Suprapubic skin (tissue), 4 donors: ENCODE results near the gene PPFIA3. TPM values are rescaled to one million over a fixed set of nuclear protein-coding genes. Genes with fewer than 3 reads are reported as not detected.
"Not testable (repeated sequence)": the region's sequence is repeated elsewhere in the genome, so short reads cannot be mapped to it uniquely, and the experiment has no call there.

Experiments used
- DNase-seq, 2 donors: peaks; one replicate each; pipeline ENCODE4 v3.0.0-alpha.2; 2019; ENCODE audit warnings: low spot score in 2 of 2
- H3K27ac ChIP-seq: fragments of 200-600 bp; sonication (generic); one replicate; pipeline ENCODE4 v1.5.1; 2019
- H3K27me3 ChIP-seq: fragments of 200-600 bp; sonication (generic); one replicate; pipeline ENCODE4 v1.5.1; 2019
- H3K36me3 ChIP-seq: fragments of 200-600 bp; sonication (generic); one replicate; pipeline ENCODE4 v1.5.1; 2019
- H3K4me1 ChIP-seq: fragments of 200-600 bp; sonication (generic); one replicate; pipeline ENCODE4 v1.5.1; 2019
- H3K4me3 ChIP-seq: fragments of 200-600 bp; sonication (generic); one replicate; pipeline ENCODE4 v1.5.1; 2019; ENCODE audit warnings: mild to moderate bottlenecking
- H3K9me3 ChIP-seq: fragments of 200-600 bp; sonication (generic); one replicate; pipeline ENCODE4 v1.5.1; 2019
- EP300 ChIP-seq: sonication (generic); formaldehyde crosslinking; IDR thresholded peaks from one replicate; pipeline ENCODE4 v1.6.1; 2017; ENCODE audit warnings: antibody characterized with exemption
- POLR2A ChIP-seq, 2 donors: fragments of 450-650 bp; IDR thresholded peaks; one replicate each; pipeline ENCODE4 v1.6.1; 2017; ENCODE audit warnings: antibody characterized with exemption in 2 of 2, mild to moderate bottlenecking in 2 of 2, moderate library complexity in 2 of 2
- POLR2AphosphoS5 ChIP-seq, 3 donors: sonication (generic); formaldehyde crosslinking; IDR thresholded peaks; one replicate each; pipeline ENCODE4 v1.6.1; 2017; ENCODE audit warnings: antibody characterized with exemption in 3 of 3
- WGBS: methylation state at CpG from one replicate; pipeline ENCODE4 v1.1.5; 2018; 5-methylcytosine and 5-hydroxymethylcytosine counted together
- total RNA-seq, 4 donors: library from RNA; depleted of rRNA; stranded (reverse); fragments of >200 nt; gene quantifications; one replicate each; pipeline ENCODE4 v1.1.0, GENCODE V29; 2016
- TF ChIP-seq, protein P1 (sequence below), 2 donors: fragments of 200-600 bp in 1 of 2; fragments of 450-650 bp in 1 of 2; sonication (generic) in 1 of 2; IDR thresholded peaks; one replicate each; pipeline ENCODE4 v1.5.1; 2016 to 2019; ENCODE audit warnings: antibody characterized with exemption in 2 of 2, mild to moderate bottlenecking in 1 of 2, moderate library complexity in 1 of 2

The PPFIA3 gene
- total RNA-seq, 4 donors from 2014 or later = 42.7 to 50.1 (median 46.6) TPM

DNA sequence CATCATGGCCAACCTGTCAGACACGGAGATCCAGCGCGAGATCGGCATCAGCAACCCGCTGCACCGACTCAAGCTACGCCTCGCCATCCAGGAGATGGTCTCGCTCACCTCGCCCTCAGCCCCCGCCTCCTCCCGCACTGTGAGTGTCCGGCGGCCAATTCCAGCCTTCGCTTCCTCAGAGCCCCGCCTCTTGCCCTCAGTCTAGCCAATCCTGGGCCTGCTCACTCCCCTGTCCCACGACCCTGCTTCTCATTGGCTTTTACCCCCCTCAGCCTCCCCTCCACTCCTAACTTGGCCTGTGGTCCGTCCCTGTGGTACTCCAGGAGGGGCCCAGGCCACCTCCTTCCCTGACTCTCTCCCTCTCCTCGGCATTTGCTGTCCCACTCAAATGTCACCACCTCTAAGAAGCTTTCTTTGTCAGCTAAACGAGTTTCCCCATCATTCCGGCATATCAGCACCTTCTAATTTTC is 23.6 kb downstream of the PPFIA3 start:
- Histone ChIP-seq H3K4me3 (peak overlapping the region; percentile 46), H3K36me3 (no peaks in the 10 kb centered on the region), H3K4me1 (peaks cover 25% of the 10 kb centered on the region), H3K9me3 (no peaks in the 10 kb centered on the region), H3K27me3 (no peaks in the 10 kb centered on the region), H3K27ac (no peak overlapping the region)
- TF ChIP-seq, protein P1, sequence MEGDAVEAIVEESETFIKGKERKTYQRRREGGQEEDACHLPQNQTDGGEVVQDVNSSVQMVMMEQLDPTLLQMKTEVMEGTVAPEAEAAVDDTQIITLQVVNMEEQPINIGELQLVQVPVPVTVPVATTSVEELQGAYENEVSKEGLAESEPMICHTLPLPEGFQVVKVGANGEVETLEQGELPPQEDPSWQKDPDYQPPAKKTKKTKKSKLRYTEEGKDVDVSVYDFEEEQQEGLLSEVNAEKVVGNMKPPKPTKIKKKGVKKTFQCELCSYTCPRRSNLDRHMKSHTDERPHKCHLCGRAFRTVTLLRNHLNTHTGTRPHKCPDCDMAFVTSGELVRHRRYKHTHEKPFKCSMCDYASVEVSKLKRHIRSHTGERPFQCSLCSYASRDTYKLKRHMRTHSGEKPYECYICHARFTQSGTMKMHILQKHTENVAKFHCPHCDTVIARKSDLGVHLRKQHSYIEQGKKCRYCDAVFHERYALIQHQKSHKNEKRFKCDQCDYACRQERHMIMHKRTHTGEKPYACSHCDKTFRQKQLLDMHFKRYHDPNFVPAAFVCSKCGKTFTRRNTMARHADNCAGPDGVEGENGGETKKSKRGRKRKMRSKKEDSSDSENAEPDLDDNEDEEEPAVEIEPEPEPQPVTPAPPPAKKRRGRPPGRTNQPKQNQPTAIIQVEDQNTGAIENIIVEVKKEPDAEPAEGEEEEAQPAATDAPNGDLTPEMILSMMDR (IDR thresholded peaks at IDR 0.05) = no peak
- TF ChIP-seq EP300 = no peak
- no peak for TF ChIP-seq POLR2A (IDR thresholded peaks at IDR 0.05)
- TF ChIP-seq POLR2AphosphoS5 (IDR thresholded peaks at IDR 0.05) = no peak
- WGBS = 14% methylated on average over 21 of the region's 21 CpGs
- DNase-seq = peak in 1 of 2 donors; percentile 82

DNA sequence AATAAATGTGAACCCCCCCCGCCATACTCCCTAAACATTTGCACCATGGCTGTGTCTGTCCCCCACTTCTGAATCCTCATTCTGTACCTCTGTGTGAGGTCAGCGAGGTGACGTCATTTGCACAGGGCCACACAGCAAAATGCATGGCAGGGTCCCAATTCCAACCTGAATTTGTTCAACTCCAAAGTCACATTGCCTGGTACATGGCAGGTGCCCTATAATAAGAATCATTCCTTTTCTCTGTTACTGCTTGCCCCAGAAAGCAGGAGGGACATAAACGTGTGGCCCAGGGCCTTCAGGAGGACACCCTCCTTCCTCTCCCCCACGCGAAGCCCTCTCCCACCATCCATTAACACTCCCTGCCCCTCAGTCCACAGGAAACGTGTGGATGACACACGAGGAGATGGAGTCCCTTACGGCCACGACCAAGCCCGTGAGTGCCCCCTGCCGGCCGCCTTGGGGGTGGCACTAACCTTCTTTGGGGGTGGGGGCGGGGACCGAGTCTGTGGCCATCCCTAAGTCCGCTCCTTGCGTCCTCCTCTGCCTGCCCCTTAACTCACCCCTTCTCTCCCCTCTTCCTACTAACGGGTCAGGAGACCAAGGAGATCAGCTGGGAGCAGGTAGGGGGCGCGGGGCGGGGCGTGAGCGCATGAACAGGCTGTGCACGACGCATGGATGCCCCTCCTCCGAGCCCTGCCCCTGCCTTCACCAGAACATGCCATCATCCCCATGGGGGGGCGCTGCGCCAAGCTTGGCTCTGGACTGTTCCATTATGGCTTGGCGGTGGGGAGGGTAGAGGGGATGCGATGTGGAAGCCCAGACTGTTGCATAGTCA is 26.4 kb downstream of the PPFIA3 start:
- peak in 1 of 2 donors; percentile 85 for DNase-seq
- TF ChIP-seq EP300 = no peak
- TF ChIP-seq, protein P1 (IDR thresholded peaks at IDR 0.05) = peak; percentile 65 to 91
- no peak for TF ChIP-seq POLR2A (IDR thresholded peaks at IDR 0.05)
- no peak for TF ChIP-seq POLR2AphosphoS5 (IDR thresholded peaks at IDR 0.05)
- Histone ChIP-seq H3K36me3 (no peaks in the 10 kb centered on the region), H3K27ac (no peak overlapping the region), H3K4me3 (no peak overlapping the region), H3K27me3 (no peaks in the 10 kb centered on the region), H3K9me3 (no peaks in the 10 kb centered on the region), H3K4me1 (peaks cover 47% of the 10 kb centered on the region)
- WGBS = 9% methylated on average over 26 of the region's 30 CpGs

DNA sequence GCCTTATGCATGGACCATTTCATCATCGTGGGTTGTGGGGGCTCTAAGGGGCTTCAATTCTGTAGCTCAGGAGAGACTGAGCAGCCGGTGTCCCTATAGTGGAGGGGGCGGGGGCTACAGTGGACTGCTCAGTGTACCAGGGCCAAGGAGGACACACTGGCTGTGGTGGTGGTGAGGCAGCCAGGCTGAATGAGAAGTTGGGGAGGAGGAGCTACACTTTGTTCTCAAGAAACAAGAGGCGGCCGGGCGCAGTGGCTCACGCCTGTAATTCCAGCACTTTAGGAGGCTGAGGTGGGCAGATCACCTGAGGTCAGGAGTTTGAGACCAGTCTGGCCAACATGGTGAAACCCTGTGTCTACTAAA is 27.0 kb downstream of the PPFIA3 start:
- WGBS = 50% methylated on average over 6 of the region's 7 CpGs
- not testable (repeated sequence) for DNase-seq

DNA sequence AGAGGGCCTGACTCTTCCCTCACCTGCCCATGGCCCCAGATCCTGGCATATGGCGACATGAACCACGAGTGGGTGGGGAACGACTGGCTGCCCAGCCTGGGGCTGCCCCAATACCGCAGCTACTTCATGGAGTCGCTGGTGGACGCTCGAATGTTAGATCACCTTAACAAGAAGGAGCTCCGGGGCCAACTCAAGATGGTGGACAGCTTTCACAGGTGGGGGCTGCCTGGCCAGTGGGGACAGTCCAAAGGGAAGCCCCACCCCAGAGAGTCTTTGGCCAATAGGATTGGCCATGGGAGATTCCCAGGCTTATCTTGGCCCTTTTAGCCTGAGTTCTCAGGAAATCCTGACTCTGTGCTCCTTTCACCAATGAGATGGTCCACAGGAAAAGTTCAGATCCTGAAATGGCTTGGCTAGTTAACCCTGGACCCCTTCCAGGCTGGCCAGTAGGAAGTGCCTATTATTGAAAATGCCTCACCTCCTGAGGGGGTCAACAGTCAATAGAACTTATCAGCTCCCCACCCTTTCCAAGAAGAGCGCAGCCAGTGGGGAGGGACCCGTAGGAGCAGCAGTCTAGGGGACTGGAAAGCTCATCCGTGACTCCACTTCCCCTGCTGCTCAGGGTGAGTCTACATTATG is 28.8 kb downstream of the PPFIA3 start:
- H3K4me3 ChIP-seq = peak overlapping the region; percentile 69
- peaks cover 52% of the 10 kb centered on the region for H3K4me1 ChIP-seq
- no peaks in the 10 kb centered on the region for H3K36me3 ChIP-seq
- no peaks in the 10 kb centered on the region for H3K27me3 ChIP-seq
- H3K9me3 ChIP-seq = no peaks in the 10 kb centered on the region
- DNase-seq = no peak
- no peak overlapping the region for H3K27ac ChIP-seq
- 69% methylated on average over 10 of the region's 11 CpGs for WGBS
- TF ChIP-seq, protein P1 (IDR thresholded peaks at IDR 0.05) = no peak
- TF ChIP-seq POLR2A (IDR thresholded peaks at IDR 0.05) = no peak
- TF ChIP-seq EP300 = no peak
- no peak for TF ChIP-seq POLR2AphosphoS5 (IDR thresholded peaks at IDR 0.05)

More for the DNA sequence above, 27.0 kb downstream of the PPFIA3 start:
- not testable (repeated sequence) for H3K9me3 ChIP-seq, H3K4me3 ChIP-seq, H3K36me3 ChIP-seq, H3K27me3 ChIP-seq, H3K27ac ChIP-seq
- H3K4me1 ChIP-seq = peaks cover 53% of the 10 kb centered on the region

DNA sequence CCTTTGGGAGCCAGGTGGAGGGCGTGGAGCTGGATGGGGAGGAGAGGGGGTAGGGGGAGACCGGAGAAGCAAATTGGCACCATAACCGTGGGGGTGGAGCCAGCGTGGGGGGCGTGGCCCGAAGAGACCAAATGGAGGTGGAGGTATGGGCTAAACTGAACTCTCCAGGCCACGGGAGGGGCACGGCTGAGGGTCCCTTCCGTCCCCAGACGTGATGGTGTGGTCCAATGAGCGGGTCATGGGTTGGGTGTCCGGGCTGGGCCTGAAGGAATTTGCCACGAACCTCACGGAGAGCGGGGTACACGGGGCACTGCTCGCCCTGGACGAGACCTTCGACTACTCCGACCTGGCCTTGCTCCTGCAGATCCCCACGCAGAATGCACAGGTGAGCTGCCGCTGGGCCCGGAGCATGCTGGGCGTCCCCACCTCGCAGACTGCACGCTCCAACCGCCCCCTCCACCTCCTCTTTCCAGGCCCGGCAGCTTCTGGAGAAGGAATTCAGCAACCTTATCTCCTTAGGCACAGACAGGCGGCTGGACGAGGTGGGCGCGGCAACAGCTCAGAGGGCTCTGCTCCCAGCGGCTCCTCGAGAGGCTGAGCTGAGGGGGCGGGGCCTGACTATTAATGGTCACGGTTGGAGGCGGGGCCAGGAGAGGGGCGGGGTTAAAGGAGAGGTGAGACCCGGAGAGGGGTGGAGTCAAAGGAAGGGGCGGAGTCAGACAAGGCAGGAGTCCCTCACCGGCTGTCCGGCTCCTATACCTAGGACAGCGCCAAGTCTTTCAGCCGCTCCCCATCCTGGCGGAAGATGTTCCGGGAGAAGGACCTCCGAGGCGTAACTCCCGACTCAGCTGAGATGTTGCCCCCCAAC is 29.7 kb downstream of the PPFIA3 start:
- WGBS = 2% methylated on average over 18 of the region's 49 CpGs
- H3K4me1 ChIP-seq = peaks cover 51% of the 10 kb centered on the region
- no peaks in the 10 kb centered on the region for H3K27me3 ChIP-seq
- H3K4me3 ChIP-seq = peak overlapping the region; percentile 69
- no peak for TF ChIP-seq POLR2AphosphoS5 (IDR thresholded peaks at IDR 0.05)
- TF ChIP-seq, protein P1 (IDR thresholded peaks at IDR 0.05) = no peak
- TF ChIP-seq EP300 = no peak
- TF ChIP-seq POLR2A (IDR thresholded peaks at IDR 0.05) = no peak
- H3K27ac ChIP-seq = peak overlapping the region; percentile 84
- peak; percentile 98 for DNase-seq
- H3K9me3 ChIP-seq = no peaks in the 10 kb centered on the region
- H3K36me3 ChIP-seq = no peaks in the 10 kb centered on the region
